Measurements from ENCODE around the gene RBM3. TPM values are rescaled to one million over a fixed set of nuclear protein-coding genes. Genes with fewer than 3 reads are reported as not detected.
A peak's percentile ranks its signal among the peaks of the same experiment; 100 is the strongest.

RBM3 gene
- total and polyA plus RNA-seq, 11 donors: 34.5 to 187 (median 111) TPM

DNA sequence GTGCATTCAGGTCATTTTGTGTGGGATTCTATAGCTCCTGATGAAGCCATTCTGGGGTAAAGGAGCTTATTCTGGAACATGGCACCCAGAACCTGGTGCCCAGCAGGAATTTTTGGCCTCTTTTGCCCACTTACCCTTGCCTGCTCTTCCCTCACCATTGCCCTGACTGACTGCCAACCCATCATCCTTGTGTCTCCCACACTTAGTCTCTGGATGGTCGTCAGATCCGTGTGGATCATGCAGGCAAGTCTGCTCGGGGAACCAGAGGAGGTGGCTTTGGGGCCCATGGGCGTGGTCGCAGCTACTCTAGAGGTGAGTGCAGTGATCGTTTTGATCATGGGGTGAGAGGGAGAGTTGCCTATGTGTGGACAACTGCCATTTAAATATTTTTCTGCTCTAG, 1.8 kb downstream of the RBM3 start:
- H3K4me3 ChIP-seq: peak overlapping the region in 9 of 12 donors; percentile 42 to 96 (median 82)
- peak overlapping the region in 6 of 12 donors; percentile 97 to 100 (median 98) for H3K27ac ChIP-seq
- intact Hi-C loops (cut with DNase I): no loop called here

DNA sequence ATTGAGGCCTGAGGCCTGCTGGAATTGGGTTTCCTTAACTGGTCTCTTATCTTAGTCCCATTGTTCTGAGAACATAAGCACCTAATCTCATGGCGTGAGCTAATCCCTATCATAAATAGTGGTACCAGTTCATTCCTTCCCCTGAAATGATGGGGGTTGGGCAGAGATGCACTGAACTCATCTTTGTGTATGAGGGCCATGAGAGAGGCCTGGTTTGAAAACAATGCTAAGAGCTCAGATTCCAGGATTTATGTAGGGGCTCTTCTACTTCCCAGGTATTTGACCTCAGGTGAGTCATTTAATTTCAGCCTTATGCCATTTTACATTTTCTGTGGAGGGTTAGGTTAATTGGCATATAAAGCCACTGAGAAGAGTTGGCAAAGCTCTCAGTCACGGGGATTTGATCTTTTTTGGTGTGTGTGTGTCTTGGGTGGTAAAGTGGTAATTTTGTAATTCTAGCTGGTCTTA, 4.4 kb downstream of the RBM3 start:
- 49 to 78% (median 67%) methylated on average over 2 of the region's 2 CpGs for WGBS, 4 donors
- DNase-seq (no peak), ATAC-seq (no peak)
- Histone ChIP-seq H3K9me3 (no peaks in the 10 kb centered on the region), H3K4me3 (no peak overlapping the region), H3K36me3 (peaks cover 0 to 45% (median 39%) of the 10 kb centered on the region in 9 donors), H3K27ac (no peak overlapping the region), H3K4me1 (peaks cover 0 to 17% (median 12%) of the 10 kb centered on the region in 12 donors), H3K27me3 (no peaks in the 10 kb centered on the region)
- intact Hi-C loops (cut with DNase I): no loop called here
- TF ChIP-seq, protein P1, sequence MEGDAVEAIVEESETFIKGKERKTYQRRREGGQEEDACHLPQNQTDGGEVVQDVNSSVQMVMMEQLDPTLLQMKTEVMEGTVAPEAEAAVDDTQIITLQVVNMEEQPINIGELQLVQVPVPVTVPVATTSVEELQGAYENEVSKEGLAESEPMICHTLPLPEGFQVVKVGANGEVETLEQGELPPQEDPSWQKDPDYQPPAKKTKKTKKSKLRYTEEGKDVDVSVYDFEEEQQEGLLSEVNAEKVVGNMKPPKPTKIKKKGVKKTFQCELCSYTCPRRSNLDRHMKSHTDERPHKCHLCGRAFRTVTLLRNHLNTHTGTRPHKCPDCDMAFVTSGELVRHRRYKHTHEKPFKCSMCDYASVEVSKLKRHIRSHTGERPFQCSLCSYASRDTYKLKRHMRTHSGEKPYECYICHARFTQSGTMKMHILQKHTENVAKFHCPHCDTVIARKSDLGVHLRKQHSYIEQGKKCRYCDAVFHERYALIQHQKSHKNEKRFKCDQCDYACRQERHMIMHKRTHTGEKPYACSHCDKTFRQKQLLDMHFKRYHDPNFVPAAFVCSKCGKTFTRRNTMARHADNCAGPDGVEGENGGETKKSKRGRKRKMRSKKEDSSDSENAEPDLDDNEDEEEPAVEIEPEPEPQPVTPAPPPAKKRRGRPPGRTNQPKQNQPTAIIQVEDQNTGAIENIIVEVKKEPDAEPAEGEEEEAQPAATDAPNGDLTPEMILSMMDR (IDR thresholded peaks at IDR 0.05): no peak

More for the DNA sequence above, 1.8 kb downstream of the RBM3 start:
- DNase-seq (no peak), ATAC-seq (no peak)
- H3K36me3 ChIP-seq: peaks cover 0 to 45% (median 39%) of the 10 kb centered on the region in 9 donors
- WGBS, 4 donors: 63 to 68% (median 65%) methylated on average over 6 of the region's 6 CpGs
- peaks cover 0 to 17% (median 12%) of the 10 kb centered on the region in 12 donors for H3K4me1 ChIP-seq
- no peaks in the 10 kb centered on the region for H3K9me3 ChIP-seq
- TF ChIP-seq POLR2A (IDR thresholded peaks at IDR 0.05): no peak
- TF ChIP-seq, protein P1 (IDR thresholded peaks at IDR 0.05): no peak
- H3K27me3 ChIP-seq: no peaks in the 10 kb centered on the region

DNA sequence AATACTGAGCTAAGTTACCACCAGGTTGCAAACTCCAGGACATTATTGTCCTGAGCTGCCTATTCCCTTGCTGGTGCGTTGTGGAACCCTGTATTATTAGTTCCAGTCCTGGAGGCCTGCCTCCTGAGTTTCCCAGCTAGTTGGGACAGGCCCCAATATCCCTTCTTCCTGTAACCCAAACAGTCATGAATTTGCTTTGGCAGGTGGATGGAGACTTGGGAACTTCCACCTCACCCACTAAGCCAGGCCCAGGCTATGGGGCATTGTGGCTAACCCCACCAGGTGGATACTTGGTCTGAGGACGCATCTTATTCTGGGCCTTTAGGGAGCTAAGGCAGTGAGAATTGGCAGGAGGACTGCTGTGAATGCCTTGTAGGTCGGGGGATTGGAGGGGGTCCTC, 5.0 kb downstream of the RBM3 start:
- TF ChIP-seq, protein P1 (IDR thresholded peaks at IDR 0.05): no peak
- no peak for TF ChIP-seq POLR2A (IDR thresholded peaks at IDR 0.05)
- H3K4me1 ChIP-seq: peaks cover 0 to 17% (median 12%) of the 10 kb centered on the region in 12 donors
- ATAC-seq (no peak), DNase-seq (no peak)
- H3K36me3 ChIP-seq: peaks cover 0 to 45% (median 39%) of the 10 kb centered on the region in 9 donors
- H3K9me3 ChIP-seq: no peaks in the 10 kb centered on the region
- H3K27me3 ChIP-seq: no peaks in the 10 kb centered on the region
- WGBS, 4 donors: 49 to 83% (median 77%) methylated on average over 3 of the region's 3 CpGs
- intact Hi-C loops (cut with DNase I): no loop called here
- no peak overlapping the region for H3K27ac ChIP-seq
- no peak overlapping the region for H3K4me3 ChIP-seq

DNA sequence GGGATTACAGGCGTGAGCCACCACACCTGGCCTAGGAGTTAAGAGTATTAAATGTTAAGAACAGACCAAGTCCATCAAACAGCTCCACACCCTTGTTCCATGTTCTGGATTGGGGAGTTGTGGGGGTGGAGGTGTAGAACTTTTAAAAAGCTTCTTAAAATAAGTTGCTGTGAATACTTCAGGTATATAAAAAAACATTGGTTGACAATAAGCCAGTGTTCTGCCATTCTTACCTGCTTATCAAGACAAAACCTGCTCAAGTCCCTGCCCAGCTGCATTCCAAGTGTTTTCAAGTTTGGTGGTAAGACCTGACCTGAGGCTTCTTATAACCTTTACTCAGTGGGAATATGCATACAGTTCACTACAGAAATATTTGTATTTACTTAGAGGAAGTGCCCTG, 6.4 kb downstream of the RBM3 start:
- DNase-seq: no peak
- ATAC-seq: no peak
- H3K27me3 ChIP-seq: no peaks in the 10 kb centered on the region
- no peak overlapping the region for H3K4me3 ChIP-seq
- H3K36me3 ChIP-seq: peaks cover 0 to 40% (median 32%) of the 10 kb centered on the region in 9 donors
- WGBS, 4 donors: 79 to 100% (median 92%) methylated on average over 1 of the region's 1 CpG
- TF ChIP-seq POLR2A (IDR thresholded peaks at IDR 0.05): no peak
- TF ChIP-seq, protein P1 (IDR thresholded peaks at IDR 0.05): no peak
- no peak overlapping the region for H3K27ac ChIP-seq
- H3K9me3 ChIP-seq: no peaks in the 10 kb centered on the region
- H3K4me1 ChIP-seq: peaks cover 0 to 12% (median 8%) of the 10 kb centered on the region in 12 donors
- intact Hi-C loops (cut with DNase I): no loop called here

Data from heart left ventricle (tissue), 16 donors.